GM12878 (cell line): ENCODE measurements around the gene ENTREP1. TPM values are rescaled to one million over a fixed set of nuclear protein-coding genes. Genes with fewer than 3 reads are reported as not detected.

ENCODE experiments used
- ATAC-seq: fragments of 200-7000 bp; cut with Tn5 transposase; 3 replicates; pipeline ENCODE4 v1.9.1; 2020; ENCODE audit warnings: mild to moderate bottlenecking, moderate library complexity
- BruUV-seq: library from RNA; stranded (reverse); fragments of 400-500 nt; replicated peaks from 2 replicates; lab custom pipeline; 2021; lab: Mats Ljungman, UMichigan
- CTCF ChIA-PET: fragments of 300-600 bp; sonication (Branson Sonifier 250); formaldehyde crosslinking; extraction: SDS; loops from one replicate; lab custom pipeline; 2021; ENCODE audit warnings: inconsistent platforms; lab: Yijun Ruan, JAX
- POLR2A ChIA-PET: fragments of 350-600 bp; formaldehyde crosslinking; extraction: SDS; loops from one replicate; lab custom pipeline; 2021; ENCODE audit warnings: inconsistent platforms; lab: Charles Lee
- RAD21 ChIA-PET: fragments of 300-600 bp; sonication (Branson Sonifier 250); formaldehyde crosslinking; loops from one replicate; lab custom pipeline; 2023; ENCODE audit warnings: antibody characterized with exemption; ENCODE audit not compliant: unreplicated experiment; lab: Charles Lee
- SMC1A ChIA-PET: fragments of 300-600 bp; sonication (Branson Sonifier 250); formaldehyde crosslinking; loops from one replicate; lab custom pipeline; 2023; ENCODE audit not compliant: unreplicated experiment, uncharacterized antibody; lab: Charles Lee
- DNase-seq: peaks from one replicate; pipeline ENCODE4 v3.0.0-alpha.2; 2011; ENCODE audit warnings: low read depth, low spot score
- FAIRE-seq: peaks from 3 replicates; lab custom pipeline; 2011; peaks lifted over from hg19 to GRCh38; lab: Jason Lieb, UNC
- H2AFZ ChIP-seq: 2 replicates; pipeline ENCODE4 v1.6.0; 2011; ENCODE audit warnings: low read depth, low read length, control low read depth; ENCODE audit not compliant: control insufficient read depth
- H3K27ac ChIP-seq: 2 replicates; pipeline ENCODE4 v1.5.1; 2011; ENCODE audit warnings: control low read depth; ENCODE audit not compliant: control insufficient read depth, insufficient read depth
- H3K27me3 ChIP-seq, 2 experiments: replicated peaks in 1 of 2; 2 replicates each; pipeline versions ENCODE4 v1.6.0 to v1.6.1; 2011; ENCODE audit warnings: low read length in 1 of 2; ENCODE audit not compliant: control insufficient read depth in 2 of 2, insufficient read depth in 2 of 2
- H3K36me3 ChIP-seq, 2 experiments: 2 replicates each; pipeline ENCODE4 v1.5.1; 2011; ENCODE audit warnings: low read length in 1 of 2; ENCODE audit not compliant: control insufficient read depth in 2 of 2, insufficient read depth in 2 of 2
- H3K4me1 ChIP-seq: 2 replicates; pipeline ENCODE4 v1.6.1; 2011; ENCODE audit warnings: mild to moderate bottlenecking, low read length, moderate library complexity, mixed read lengths; ENCODE audit not compliant: control insufficient read depth, insufficient read depth
- H3K4me2 ChIP-seq: 2 replicates; pipeline ENCODE4 v1.6.0; 2011; ENCODE audit warnings: control low read depth; ENCODE audit not compliant: control insufficient read depth, insufficient read depth
- H3K4me3 ChIP-seq: fragments of 200-600 bp; sonication (generic); 2 replicates; pipeline ENCODE4 v1.5.1; 2016
- H3K79me2 ChIP-seq: 2 replicates; pipeline ENCODE4 v1.6.0; 2011; ENCODE audit warnings: low read length; ENCODE audit not compliant: control insufficient read depth, insufficient read depth
- H3K9ac ChIP-seq: 2 replicates; pipeline ENCODE4 v1.8.0; 2011; ENCODE audit warnings: low read length, control low read depth, mixed read lengths; ENCODE audit not compliant: control insufficient read depth, insufficient read depth
- H3K9me3 ChIP-seq: replicated peaks from 3 replicates; pipeline ENCODE4 v1.5.1; 2011; ENCODE audit warnings: mild to moderate bottlenecking, low read length; ENCODE audit not compliant: control insufficient read depth, insufficient read depth
- H4K20me1 ChIP-seq: 2 replicates; pipeline ENCODE4 v1.6.0; 2011; ENCODE audit not compliant: control insufficient read depth, insufficient read depth
- BRCA1 ChIP-seq: IDR thresholded peaks from 2 replicates; pipeline ENCODE4 v1.6.1; 2011; ENCODE audit warnings: low read depth, low read length, improper control_type of control experiment
- CHD1 ChIP-seq: IDR thresholded peaks from 2 replicates; pipeline ENCODE4 v1.6.1; 2012; ENCODE audit warnings: low read depth, low read length, improper control_type of control experiment
- EP300 ChIP-seq, 2 experiments: fragments of 150-350 bp in 1 of 2; IDR thresholded peaks; 2 replicates each; pipeline ENCODE4 v1.6.1; 2011 to 2012; ENCODE audit warnings: low read depth in 2 of 2, low read length in 2 of 2, borderline replicate concordance in 1 of 2, improper control_type of control experiment in 1 of 2, inconsistent platforms in 1 of 2; ENCODE audit not compliant: control insufficient read depth in 1 of 2
- GATAD2B ChIP-seq: fragments of 450-650 bp; conservative IDR thresholded peaks from 2 replicates; pipeline ENCODE4 v1.6.1; 2017; ENCODE audit warnings: low read depth, mild to moderate bottlenecking, moderate library complexity
- IKZF1 ChIP-seq: fragments of 450-650 bp; conservative IDR thresholded peaks from 2 replicates; pipeline ENCODE4 v1.6.1; 2017; ENCODE audit warnings: antibody characterized with exemption, mild to moderate bottlenecking
- KLF5 ChIP-seq: fragments of 450-650 bp; IDR thresholded peaks from 2 replicates; pipeline ENCODE4 v1.6.1; 2014; ENCODE audit warnings: mild to moderate bottlenecking; ENCODE audit not compliant: partially characterized antibody
- LARP7 ChIP-seq: fragments of 450-650 bp; IDR thresholded peaks from 2 replicates; pipeline ENCODE4 v1.6.1; 2017; ENCODE audit warnings: mild to moderate bottlenecking
- MEF2A ChIP-seq: IDR thresholded peaks from 2 replicates; pipeline ENCODE4 v1.6.1; 2011; ENCODE audit warnings: low read depth, mild to moderate bottlenecking, low read length, moderate library complexity; ENCODE audit not compliant: insufficient read depth
- NFIC ChIP-seq: IDR thresholded peaks from 2 replicates; pipeline ENCODE4 v1.6.1; 2012; ENCODE audit warnings: low read depth, mild to moderate bottlenecking, inconsistent platforms, low read length, moderate library complexity
- PRDM15 ChIP-seq: fragments of 450-650 bp; formaldehyde crosslinking; IDR thresholded peaks from 2 replicates; pipeline ENCODE4 v1.4.0; 2020; ENCODE audit warnings: mild to moderate bottlenecking, moderate library complexity
- RELA ChIP-seq: fragments of 450-650 bp; IDR thresholded peaks from 2 replicates; pipeline ENCODE4 v1.8.0; 2014; ENCODE audit warnings: borderline replicate concordance; ENCODE audit not compliant: partially characterized antibody
- RFX5 ChIP-seq: IDR thresholded peaks from 2 replicates; pipeline ENCODE4 v1.6.1; 2011; ENCODE audit warnings: low read depth, low read length, improper control_type of control experiment
- SREBF1 ChIP-seq: IDR thresholded peaks from 2 replicates; pipeline ENCODE4 v1.6.1; 2012; ENCODE audit warnings: mild to moderate bottlenecking, low read length
- SUPT20H ChIP-seq: IDR thresholded peaks from 2 replicates; pipeline ENCODE4 v1.6.1; 2011; ENCODE audit warnings: low read depth, mild to moderate bottlenecking, low read length, moderate library complexity, borderline replicate concordance; ENCODE audit not compliant: control insufficient read depth
- TCF3 ChIP-seq: IDR thresholded peaks from 2 replicates; pipeline ENCODE4 v1.6.1; 2012; ENCODE audit warnings: low read depth, mild to moderate bottlenecking, low read length, borderline replicate concordance; ENCODE audit not compliant: insufficient read depth
- TCF7 ChIP-seq: IDR thresholded peaks from 2 replicates; pipeline ENCODE4 v1.6.1; 2014; ENCODE audit warnings: antibody characterized with exemption, borderline replicate concordance
- ZNF384 ChIP-seq: IDR thresholded peaks from 2 replicates; pipeline ENCODE4 v1.6.1; 2012; ENCODE audit warnings: low read depth, mild to moderate bottlenecking, low read length, improper control_type of control experiment, borderline replicate concordance
- ZNF622 ChIP-seq: fragments of 450-650 bp; IDR thresholded peaks from 2 replicates; pipeline ENCODE4 v1.6.1; 2017; ENCODE audit warnings: mild to moderate bottlenecking, inconsistent platforms
- WGBS: methylation state at CpG from one replicate; pipeline ENCODE4 v1.1.6; 2016; ENCODE audit warnings: low lambda C conversion rate; ENCODE audit not compliant: insufficient replicate concordance, insufficient coverage; ENCODE audit errors: missing lambda C conversion rate; 5-methylcytosine and 5-hydroxymethylcytosine counted together
- in situ Hi-C: fragments of 300-500 bp; cut with MboI; formaldehyde crosslinking; loops from 9 replicates; pipeline ENCODE4 v1.14.3; 2018; ENCODE audit warnings: mixed read lengths
- intact Hi-C: fragments of 100-400 bp; cut with micrococcal nuclease; formaldehyde crosslinking; loops from one replicate; pipeline ENCODE4 v1.14.2; 2022; ENCODE audit not compliant: unreplicated experiment
- polyA plus RNA-seq, 11 experiments: library from polyadenylated mRNA; depleted of rRNA in 4 of 11; unstranded in 6 of 11; stranded (reverse) in 5 of 11; fragments of >200 nt; fragmentation: Nextera tagmentation in 4 of 11; fragmentation: Illumina TruSeq in 1 of 11; extraction: Ambion mirVana in 4 of 11; extraction: Trizol in 1 of 11; gene quantifications; 1 replicate in 1 of 11; 2 replicates in 10 of 11; pipeline versions ENCODE4 v1.2.1 to v1.2.3, GENCODE V29; 2011 to 2016; ENCODE audit warnings: inconsistent platforms in 2 of 11, missing spikeins in 2 of 11, low read depth in 1 of 11
- total RNA-seq, 4 experiments: library from RNA; depleted of rRNA in 3 of 4; stranded (reverse); fragments of >200 nt in 3 of 4; fragmentation: Illumina TruSeq in 1 of 4; extraction: Trizol in 1 of 4; gene quantifications; 2 replicates each; pipeline versions ENCODE4 v1.2.1 to v1.2.3, GENCODE V29; 2013 to 2021
- TF ChIP-seq, protein P1 (sequence below): fragments of 450-650 bp; IDR thresholded peaks from 2 replicates; pipeline ENCODE4 v1.6.1; 2017; ENCODE audit warnings: mild to moderate bottlenecking

ENTREP1 gene
- total and polyA plus RNA-seq, 10 of the 15 experiments (the other 5 are each of a cell fraction or from before 2014, with no cell fraction given): not detected

DNA sequence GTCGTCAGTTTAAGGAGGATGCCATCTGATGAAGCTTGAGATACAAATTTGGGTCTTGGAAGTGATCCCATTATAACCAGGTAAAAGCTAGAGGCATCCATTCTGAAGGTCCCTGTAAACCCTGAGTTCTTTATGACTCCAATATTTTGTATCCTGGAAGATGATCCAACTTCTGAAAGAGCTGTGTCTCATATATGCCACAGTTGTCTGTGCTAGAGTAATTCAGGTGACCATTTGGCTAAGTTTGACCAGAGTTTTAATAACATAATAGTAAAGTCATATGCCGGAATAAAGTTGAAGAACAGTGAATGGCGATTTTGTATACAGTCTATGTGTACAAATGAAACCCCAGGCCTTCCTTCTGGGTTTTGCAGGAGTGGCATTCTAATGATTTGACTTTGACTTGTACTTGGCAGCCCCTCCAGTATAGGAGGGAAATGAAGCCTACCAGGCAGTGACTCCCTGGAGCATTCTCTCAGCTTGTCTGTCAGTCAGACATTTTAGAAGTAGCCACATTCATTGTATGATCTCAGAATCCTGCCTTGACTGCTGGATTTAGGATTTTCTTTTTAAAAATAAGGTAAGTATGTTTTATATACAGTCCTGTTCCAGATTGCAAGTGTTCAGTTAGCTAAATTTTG lies 39.6 kb downstream of the ENTREP1 start (continued):
- no peak for TF ChIP-seq RELA
- no peak for TF ChIP-seq TCF3
- TF ChIP-seq EP300 (IDR thresholded peaks at IDR 0.05; ENCODE audit: borderline replicate concordance in 1 of 2, control insufficient read depth in 1 of 2, low read depth in 2 of 2, low read length in 2 of 2): no peak
- TF ChIP-seq IKZF1: no peak
- TF ChIP-seq RFX5: no peak
- no peak for TF ChIP-seq GATAD2B
- no peak for TF ChIP-seq TCF7
- no peak for TF ChIP-seq SUPT20H
- no peak for TF ChIP-seq SREBF1
- TF ChIP-seq, all 136 proteins: peak for 0

- no TSS peak for BruUV-seq
- Histone ChIP-seq H3K4me3 (no peak overlapping the region), H3K36me3 (no peaks in the 10 kb centered on the region), H3K27me3 (no peaks in the 10 kb centered on the region), H3K4me2 (no peak overlapping the region), H3K79me2 (no peaks in the 10 kb centered on the region), H2AFZ (no peak overlapping the region), H3K4me1 (no peaks in the 10 kb centered on the region), H3K9ac (no peak overlapping the region), H4K20me1 (no peaks in the 10 kb centered on the region), H3K9me3 (no peaks in the 10 kb centered on the region)
- DNase-seq (no peak), FAIRE-seq (no peak), ATAC-seq (no peak)
- ChIA-PET CTCF (no interaction called here), POLR2A (no interaction called here), SMC1A (interaction anchor here (1.0 kb wide), 1 partner anchor 315 kb away, joined by 3 read pairs; no protein-coding TSS in a partner anchor)
- in situ Hi-C loops: no loop called here
- no peak for TF ChIP-seq NFIC
- no peak for TF ChIP-seq ZNF384
- TF ChIP-seq KLF5: no peak
- TF ChIP-seq, protein P1, sequence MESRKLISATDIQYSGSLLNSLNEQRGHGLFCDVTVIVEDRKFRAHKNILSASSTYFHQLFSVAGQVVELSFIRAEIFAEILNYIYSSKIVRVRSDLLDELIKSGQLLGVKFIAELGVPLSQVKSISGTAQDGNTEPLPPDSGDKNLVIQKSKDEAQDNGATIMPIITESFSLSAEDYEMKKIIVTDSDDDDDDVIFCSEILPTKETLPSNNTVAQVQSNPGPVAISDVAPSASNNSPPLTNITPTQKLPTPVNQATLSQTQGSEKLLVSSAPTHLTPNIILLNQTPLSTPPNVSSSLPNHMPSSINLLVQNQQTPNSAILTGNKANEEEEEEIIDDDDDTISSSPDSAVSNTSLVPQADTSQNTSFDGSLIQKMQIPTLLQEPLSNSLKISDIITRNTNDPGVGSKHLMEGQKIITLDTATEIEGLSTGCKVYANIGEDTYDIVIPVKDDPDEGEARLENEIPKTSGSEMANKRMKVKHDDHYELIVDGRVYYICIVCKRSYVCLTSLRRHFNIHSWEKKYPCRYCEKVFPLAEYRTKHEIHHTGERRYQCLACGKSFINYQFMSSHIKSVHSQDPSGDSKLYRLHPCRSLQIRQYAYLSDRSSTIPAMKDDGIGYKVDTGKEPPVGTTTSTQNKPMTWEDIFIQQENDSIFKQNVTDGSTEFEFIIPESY: no peak
- no peak for TF ChIP-seq MEF2A
- TF ChIP-seq ZNF622: no peak
- TF ChIP-seq PRDM15 (CRISPR knock-in tag): no peak
- TF ChIP-seq LARP7: no peak
- no peak for TF ChIP-seq CHD1
- TF ChIP-seq BRCA1: no peak
- TF ChIP-seq, all 136 proteins: peak for 0
- intact Hi-C loops: loop anchor here (5.0 kb wide), 1 partner anchor 52 kb away; no protein-coding TSS in a partner anchor
- no peak overlapping the region for H3K27ac ChIP-seq
- 43% methylated on average over 2 of the region's 2 CpGs for WGBS
- RAD21 ChIA-PET: no interaction called here
These were observed 45.4 kb downstream of the ENTREP1 start for GRCh38 chr9:69370430-69370829.
